Measurements from ENCODE around the gene COX8A. TPM values are rescaled to one million over a fixed set of nuclear protein-coding genes. Genes with fewer than 3 reads are reported as not detected.
A peak's percentile ranks its signal among the peaks of the same experiment; 100 is the strongest.

Gene COX8A
- total and polyA plus RNA-seq, 2 of the 13 experiments (the other 11 are each of a cell fraction or from before 2014, with no cell fraction given), result 202 to 406 TPM

GRCh38 chr11:63986156-63986931 lies 11.9 kb downstream of the COX8A start, which contains the start of gene OTUB1 (continued):
- TF ChIP-seq ZNF781 (CRISPR knock-in tag; IDR thresholded peaks at IDR 0.05; ENCODE audit: borderline replicate concordance, not compliant biosample characterization), result no peak
- no peak for TF ChIP-seq FOXP1 (IDR thresholded peaks at IDR 0.05)
- no peak for TF ChIP-seq FOXP1 (CRISPR knock-in tag; IDR thresholded peaks at IDR 0.05)
- peak; percentile 99 for TF ChIP-seq ELF1 (CRISPR knock-in tag; IDR thresholded peaks at IDR 0.05)
- peak; percentile 25 for TF ChIP-seq BCL3 (CRISPR knock-in tag; IDR thresholded peaks at IDR 0.05)
- peak; percentile 87; the same call in 1 of the 2 replicates for TF ChIP-seq SMAD3 (CRISPR knock-in tag; IDR thresholded peaks at IDR 0.05)
- TF ChIP-seq, protein P1, sequence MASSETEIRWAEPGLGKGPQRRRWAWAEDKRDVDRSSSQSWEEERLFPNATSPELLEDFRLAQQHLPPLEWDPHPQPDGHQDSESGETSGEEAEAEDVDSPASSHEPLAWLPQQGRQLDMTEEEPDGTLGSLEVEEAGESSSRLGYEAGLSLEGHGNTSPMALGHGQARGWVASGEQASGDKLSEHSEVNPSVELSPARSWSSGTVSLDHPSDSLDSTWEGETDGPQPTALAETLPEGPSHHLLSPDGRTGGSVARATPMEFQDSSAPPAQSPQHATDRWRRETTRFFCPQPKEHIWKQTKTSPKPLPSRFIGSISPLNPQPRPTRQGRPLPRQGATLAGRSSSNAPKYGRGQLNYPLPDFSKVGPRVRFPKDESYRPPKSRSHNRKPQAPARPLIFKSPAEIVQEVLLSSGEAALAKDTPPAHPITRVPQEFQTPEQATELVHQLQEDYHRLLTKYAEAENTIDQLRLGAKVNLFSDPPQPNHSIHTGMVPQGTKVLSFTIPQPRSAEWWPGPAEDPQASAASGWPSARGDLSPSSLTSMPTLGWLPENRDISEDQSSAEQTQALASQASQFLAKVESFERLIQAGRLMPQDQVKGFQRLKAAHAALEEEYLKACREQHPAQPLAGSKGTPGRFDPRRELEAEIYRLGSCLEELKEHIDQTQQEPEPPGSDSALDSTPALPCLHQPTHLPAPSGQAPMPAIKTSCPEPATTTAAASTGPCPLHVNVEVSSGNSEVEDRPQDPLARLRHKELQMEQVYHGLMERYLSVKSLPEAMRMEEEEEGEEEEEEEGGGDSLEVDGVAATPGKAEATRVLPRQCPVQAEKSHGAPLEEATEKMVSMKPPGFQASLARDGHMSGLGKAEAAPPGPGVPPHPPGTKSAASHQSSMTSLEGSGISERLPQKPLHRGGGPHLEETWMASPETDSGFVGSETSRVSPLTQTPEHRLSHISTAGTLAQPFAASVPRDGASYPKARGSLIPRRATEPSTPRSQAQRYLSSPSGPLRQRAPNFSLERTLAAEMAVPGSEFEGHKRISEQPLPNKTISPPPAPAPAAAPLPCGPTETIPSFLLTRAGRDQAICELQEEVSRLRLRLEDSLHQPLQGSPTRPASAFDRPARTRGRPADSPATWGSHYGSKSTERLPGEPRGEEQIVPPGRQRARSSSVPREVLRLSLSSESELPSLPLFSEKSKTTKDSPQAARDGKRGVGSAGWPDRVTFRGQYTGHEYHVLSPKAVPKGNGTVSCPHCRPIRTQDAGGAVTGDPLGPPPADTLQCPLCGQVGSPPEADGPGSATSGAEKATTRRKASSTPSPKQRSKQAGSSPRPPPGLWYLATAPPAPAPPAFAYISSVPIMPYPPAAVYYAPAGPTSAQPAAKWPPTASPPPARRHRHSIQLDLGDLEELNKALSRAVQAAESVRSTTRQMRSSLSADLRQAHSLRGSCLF (CRISPR knock-in tag; IDR thresholded peaks at IDR 0.05; ENCODE audit: borderline replicate concordance), result no peak
- TF ChIP-seq, protein P2, sequence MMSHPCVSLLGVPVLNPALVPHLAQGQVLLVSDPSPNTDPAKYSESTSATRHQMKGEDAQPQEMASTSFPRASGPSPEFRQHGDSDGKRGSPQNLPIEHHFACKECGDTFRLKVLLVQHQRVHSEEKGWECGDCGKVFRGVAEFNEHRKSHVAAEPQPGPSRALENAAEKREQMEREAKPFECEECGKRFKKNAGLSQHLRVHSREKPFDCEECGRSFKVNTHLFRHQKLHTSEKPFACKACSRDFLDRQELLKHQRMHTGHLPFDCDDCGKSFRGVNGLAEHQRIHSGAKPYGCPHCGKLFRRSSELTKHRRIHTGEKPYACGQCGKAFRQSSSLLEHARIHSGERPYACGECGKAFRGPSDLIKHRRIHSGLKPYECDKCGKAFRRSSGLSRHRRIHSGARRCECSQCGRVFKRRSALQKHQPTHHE (CRISPR knock-in tag; IDR thresholded peaks at IDR 0.05; ENCODE audit: borderline replicate concordance), result peak; percentile 98; the same call in 1 of the 2 replicates
- TF ChIP-seq, protein P3, sequence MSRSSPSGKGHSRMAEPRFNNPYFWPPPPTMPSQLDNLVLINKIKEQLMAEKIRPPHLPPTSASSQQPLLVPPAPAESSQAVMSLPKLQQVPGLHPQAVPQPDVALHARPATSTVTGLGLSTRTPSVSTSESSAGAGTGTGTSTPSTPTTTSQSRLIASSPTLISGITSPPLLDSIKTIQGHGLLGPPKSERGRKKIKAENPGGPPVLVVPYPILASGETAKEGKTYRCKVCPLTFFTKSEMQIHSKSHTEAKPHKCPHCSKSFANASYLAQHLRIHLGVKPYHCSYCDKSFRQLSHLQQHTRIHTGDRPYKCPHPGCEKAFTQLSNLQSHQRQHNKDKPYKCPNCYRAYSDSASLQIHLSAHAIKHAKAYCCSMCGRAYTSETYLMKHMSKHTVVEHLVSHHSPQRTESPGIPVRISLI (CRISPR knock-in tag; IDR thresholded peaks at IDR 0.05; ENCODE audit: borderline replicate concordance), result no peak; the same call in 1 of the 2 replicates
- no peak for TF ChIP-seq SMARCE1 (IDR thresholded peaks at IDR 0.05; ENCODE audit: borderline replicate concordance)
- no peak for TF ChIP-seq PAX8 (CRISPR knock-in tag; IDR thresholded peaks at IDR 0.05; ENCODE audit: borderline replicate concordance)
- peak; percentile 66 for TF ChIP-seq ZNF350 (CRISPR knock-in tag; IDR thresholded peaks at IDR 0.05; ENCODE audit: borderline replicate concordance, low read depth)
- no peak; the same call in 1 of the 2 replicates for TF ChIP-seq MEIS1 (CRISPR knock-in tag; IDR thresholded peaks at IDR 0.05; ENCODE audit: borderline replicate concordance)
- TF ChIP-seq ZBTB8A (CRISPR knock-in tag; IDR thresholded peaks at IDR 0.05; ENCODE audit: borderline replicate concordance, low read depth), result no peak
- TF ChIP-seq KLF16 (CRISPR knock-in tag; IDR thresholded peaks at IDR 0.05), result peak in 1 of 2 experiments; percentile 71; a peak in 1 of 4 replicates
- TF ChIP-seq ZKSCAN8 (CRISPR knock-in tag; IDR thresholded peaks at IDR 0.05; ENCODE audit: borderline replicate concordance), result peak; percentile 69
- TF ChIP-seq ZNF580 (CRISPR knock-in tag; IDR thresholded peaks at IDR 0.05; ENCODE audit: borderline replicate concordance, low read depth), result peak; percentile 84; the same call in 1 of the 2 replicates

Measured in HepG2 (cell line).